ENCODE data around the gene SDCCAG8. TPM values are rescaled to one million over a fixed set of nuclear protein-coding genes. Genes with fewer than 3 reads are reported as not detected.

Gene SDCCAG8
- total RNA-seq, 1 donor from 2014 or later = 26.7 TPM

DNA sequence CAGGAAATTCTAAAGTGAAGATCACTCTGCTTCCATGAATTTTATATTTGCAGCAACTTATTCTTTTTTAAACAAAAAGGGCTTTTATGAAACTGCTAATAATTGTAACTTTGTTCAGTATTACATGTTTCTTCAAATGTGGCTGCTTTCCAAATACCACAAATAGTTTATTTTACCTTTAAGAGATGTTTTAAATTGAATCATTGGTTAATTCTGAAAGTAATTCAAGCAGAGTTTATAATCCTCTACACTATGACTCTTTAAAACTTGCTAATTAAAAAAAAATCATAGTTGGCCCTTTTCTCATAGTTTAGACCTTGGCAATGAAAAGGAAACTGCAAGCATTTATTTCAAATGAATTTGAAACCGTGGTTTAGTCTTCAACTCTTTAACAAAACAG lies 59.6 kb downstream of the SDCCAG8 start:
- TF ChIP-seq, protein P1, sequence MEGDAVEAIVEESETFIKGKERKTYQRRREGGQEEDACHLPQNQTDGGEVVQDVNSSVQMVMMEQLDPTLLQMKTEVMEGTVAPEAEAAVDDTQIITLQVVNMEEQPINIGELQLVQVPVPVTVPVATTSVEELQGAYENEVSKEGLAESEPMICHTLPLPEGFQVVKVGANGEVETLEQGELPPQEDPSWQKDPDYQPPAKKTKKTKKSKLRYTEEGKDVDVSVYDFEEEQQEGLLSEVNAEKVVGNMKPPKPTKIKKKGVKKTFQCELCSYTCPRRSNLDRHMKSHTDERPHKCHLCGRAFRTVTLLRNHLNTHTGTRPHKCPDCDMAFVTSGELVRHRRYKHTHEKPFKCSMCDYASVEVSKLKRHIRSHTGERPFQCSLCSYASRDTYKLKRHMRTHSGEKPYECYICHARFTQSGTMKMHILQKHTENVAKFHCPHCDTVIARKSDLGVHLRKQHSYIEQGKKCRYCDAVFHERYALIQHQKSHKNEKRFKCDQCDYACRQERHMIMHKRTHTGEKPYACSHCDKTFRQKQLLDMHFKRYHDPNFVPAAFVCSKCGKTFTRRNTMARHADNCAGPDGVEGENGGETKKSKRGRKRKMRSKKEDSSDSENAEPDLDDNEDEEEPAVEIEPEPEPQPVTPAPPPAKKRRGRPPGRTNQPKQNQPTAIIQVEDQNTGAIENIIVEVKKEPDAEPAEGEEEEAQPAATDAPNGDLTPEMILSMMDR (IDR thresholded peaks at IDR 0.05) = no peak
- Mint-ChIP-seq H3K36me3 (ENCODE audit: unreplicated experiment) (peaks cover 32% of the 10 kb centered on the region), H3K27me3 (ENCODE audit: unreplicated experiment) (no peaks in the 10 kb centered on the region), H3K27ac (ENCODE audit: unreplicated experiment) (peak overlapping the region; percentile 2), H3K4me1 (ENCODE audit: unreplicated experiment) (peaks cover 25% of the 10 kb centered on the region), H3K4me3 (ENCODE audit: unreplicated experiment) (no peak overlapping the region), H3K9me3 (ENCODE audit: unreplicated experiment) (no peaks in the 10 kb centered on the region)
- no peak for DNase-seq (ENCODE audit: extremely low spot score, unreplicated experiment)

- no peak overlapping the region for H3K27ac Mint-ChIP-seq (ENCODE audit: unreplicated experiment)
- no peak overlapping the region for H3K4me3 Mint-ChIP-seq (ENCODE audit: unreplicated experiment)
- DNase-seq (ENCODE audit: extremely low spot score, unreplicated experiment) = no peak
Observed at GRCh38 chr1:243315893-243316292, 60.1 kb downstream of the SDCCAG8 start.

GRCh38 chr1:243316366-243316989 lies 60.6 kb downstream of the SDCCAG8 start:
- no peaks in the 10 kb centered on the region for H3K9me3 Mint-ChIP-seq (ENCODE audit: unreplicated experiment)
- peaks cover 20% of the 10 kb centered on the region for H3K4me1 Mint-ChIP-seq (ENCODE audit: unreplicated experiment)
- H3K27me3 Mint-ChIP-seq (ENCODE audit: unreplicated experiment) = no peaks in the 10 kb centered on the region
- DNase-seq (ENCODE audit: extremely low spot score, unreplicated experiment) = no peak
- TF ChIP-seq, protein P1 (IDR thresholded peaks at IDR 0.05) = no peak
- no peak overlapping the region for H3K27ac Mint-ChIP-seq (ENCODE audit: unreplicated experiment)
- H3K4me3 Mint-ChIP-seq (ENCODE audit: unreplicated experiment) = no peak overlapping the region
- peaks cover 32% of the 10 kb centered on the region for H3K36me3 Mint-ChIP-seq (ENCODE audit: unreplicated experiment)

More at GRCh38 chr1:243315893-243316292, 60.1 kb downstream of the SDCCAG8 start:
- Mint-ChIP-seq H3K36me3 (ENCODE audit: unreplicated experiment) (peaks cover 32% of the 10 kb centered on the region), H3K27me3 (ENCODE audit: unreplicated experiment) (no peaks in the 10 kb centered on the region), H3K4me1 (ENCODE audit: unreplicated experiment) (peaks cover 21% of the 10 kb centered on the region), H3K9me3 (ENCODE audit: unreplicated experiment) (no peaks in the 10 kb centered on the region)
- TF ChIP-seq, protein P1 (IDR thresholded peaks at IDR 0.05) = no peak

GRCh38 chr1:243320224-243320623 lies 64.4 kb downstream of the SDCCAG8 start:
- no peak overlapping the region for H3K27ac Mint-ChIP-seq (ENCODE audit: unreplicated experiment)
- H3K27me3 Mint-ChIP-seq (ENCODE audit: unreplicated experiment) = no peaks in the 10 kb centered on the region
- H3K4me1 Mint-ChIP-seq (ENCODE audit: unreplicated experiment) = peaks cover 17% of the 10 kb centered on the region
- TF ChIP-seq, protein P1 (IDR thresholded peaks at IDR 0.05) = no peak
- peaks cover 27% of the 10 kb centered on the region for H3K36me3 Mint-ChIP-seq (ENCODE audit: unreplicated experiment)
- no peak overlapping the region for H3K4me3 Mint-ChIP-seq (ENCODE audit: unreplicated experiment)
- H3K9me3 Mint-ChIP-seq (ENCODE audit: unreplicated experiment) = no peaks in the 10 kb centered on the region
- no peak for DNase-seq (ENCODE audit: extremely low spot score, unreplicated experiment)

GRCh38 chr1:243322326-243322725 lies 66.5 kb downstream of the SDCCAG8 start:
- H3K36me3 Mint-ChIP-seq (ENCODE audit: unreplicated experiment) = peaks cover 19% of the 10 kb centered on the region
- H3K27ac Mint-ChIP-seq (ENCODE audit: unreplicated experiment) = no peak overlapping the region
- TF ChIP-seq, protein P1 (IDR thresholded peaks at IDR 0.05) = no peak
- peaks cover 5% of the 10 kb centered on the region for H3K4me1 Mint-ChIP-seq (ENCODE audit: unreplicated experiment)
- no peak overlapping the region for H3K4me3 Mint-ChIP-seq (ENCODE audit: unreplicated experiment)
- no peaks in the 10 kb centered on the region for H3K27me3 Mint-ChIP-seq (ENCODE audit: unreplicated experiment)
- no peak for DNase-seq (ENCODE audit: extremely low spot score, unreplicated experiment)
- H3K9me3 Mint-ChIP-seq (ENCODE audit: unreplicated experiment) = no peaks in the 10 kb centered on the region
